Measurements from ENCODE around the gene LIPA.

LIPA gene

DNA sequence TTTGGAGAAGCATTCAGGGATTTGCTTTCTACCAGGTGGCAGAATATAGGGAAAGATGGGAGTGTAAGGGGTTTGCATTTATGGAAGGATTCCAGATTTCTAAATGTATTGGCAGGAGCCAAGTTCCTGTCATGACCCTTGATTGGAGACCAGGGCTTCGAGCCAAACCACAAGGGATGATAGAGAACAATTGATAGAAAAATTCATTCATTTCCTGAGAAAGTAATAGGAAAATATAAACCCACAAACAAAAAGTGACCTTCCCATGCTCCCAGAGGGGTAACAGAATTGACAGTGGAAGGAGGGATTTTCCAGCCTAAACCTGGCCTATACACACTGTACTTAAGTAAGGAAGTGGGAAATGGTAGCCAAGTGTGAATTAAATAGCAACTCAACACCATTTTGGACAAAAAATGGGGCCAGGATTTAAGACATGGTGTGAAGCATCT lies 27.9 kb upstream of the LIPA start:
- no peaks in the 10 kb centered on the region for H3K79me2 ChIP-seq (ENCODE audit: insufficient read depth, low read depth)
- no peaks in the 10 kb centered on the region for H3K36me3 ChIP-seq (ENCODE audit: insufficient read depth)
- no peaks in the 10 kb centered on the region for H3K27me3 ChIP-seq (ENCODE audit: insufficient read depth, low read depth)
- no peak overlapping the region for H3K4me3 ChIP-seq (IDR thresholded peaks at IDR 0.05; ENCODE audit: insufficient read depth, low read depth, low read length)
- no peak overlapping the region for H3K4me2 ChIP-seq
- H3K27ac ChIP-seq: no peak overlapping the region
- no peaks in the 10 kb centered on the region for H3K4me1 ChIP-seq (ENCODE audit: low read depth, poor library complexity, severe bottlenecking)
- no peaks in the 10 kb centered on the region for H4K20me1 ChIP-seq (ENCODE audit: insufficient read depth)
- H2AFZ ChIP-seq (ENCODE audit: low read depth): no peak overlapping the region
- no peak for TF ChIP-seq CTCF (conservative IDR thresholded peaks at IDR 0.05; ENCODE audit: low read depth, low read length)
- no peak overlapping the region for H3K9ac ChIP-seq

DNA sequence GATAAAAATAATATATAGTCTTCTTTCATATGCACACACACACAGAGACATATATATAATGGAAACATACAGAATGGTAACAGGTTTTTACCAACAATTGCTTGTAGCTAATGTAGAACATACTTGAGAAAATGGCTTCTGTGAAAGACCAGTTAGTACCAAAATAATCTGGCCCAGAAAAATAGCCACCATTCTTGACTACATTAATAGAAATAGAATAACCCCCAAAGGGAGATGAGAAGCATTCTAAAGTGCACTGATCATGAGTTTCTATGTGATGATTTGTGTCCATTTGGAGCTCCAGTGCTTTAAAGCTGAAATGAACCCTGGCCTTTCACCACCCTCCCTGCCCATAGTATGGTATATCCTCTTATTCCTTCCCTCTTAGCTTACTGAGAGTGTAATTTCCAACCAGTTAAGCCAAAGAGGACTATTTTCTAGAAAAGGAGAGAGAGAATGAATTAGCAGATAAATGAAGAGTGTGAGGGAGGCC lies 27.4 kb upstream of the LIPA start:
- H2AFZ ChIP-seq (ENCODE audit: low read depth): no peak overlapping the region
- H3K79me2 ChIP-seq (ENCODE audit: insufficient read depth, low read depth): no peaks in the 10 kb centered on the region
- H3K4me2 ChIP-seq: no peak overlapping the region
- no peaks in the 10 kb centered on the region for H3K27me3 ChIP-seq (ENCODE audit: insufficient read depth, low read depth)
- H3K9ac ChIP-seq: no peak overlapping the region
- no peaks in the 10 kb centered on the region for H3K36me3 ChIP-seq (ENCODE audit: insufficient read depth)
- H3K4me3 ChIP-seq (IDR thresholded peaks at IDR 0.05; ENCODE audit: insufficient read depth, low read depth, low read length): no peak overlapping the region
- TF ChIP-seq CTCF (conservative IDR thresholded peaks at IDR 0.05; ENCODE audit: low read depth, low read length): no peak
- H4K20me1 ChIP-seq (ENCODE audit: insufficient read depth): no peaks in the 10 kb centered on the region
- H3K27ac ChIP-seq: no peak overlapping the region
- no peaks in the 10 kb centered on the region for H3K4me1 ChIP-seq (ENCODE audit: low read depth, poor library complexity, severe bottlenecking)

DNA sequence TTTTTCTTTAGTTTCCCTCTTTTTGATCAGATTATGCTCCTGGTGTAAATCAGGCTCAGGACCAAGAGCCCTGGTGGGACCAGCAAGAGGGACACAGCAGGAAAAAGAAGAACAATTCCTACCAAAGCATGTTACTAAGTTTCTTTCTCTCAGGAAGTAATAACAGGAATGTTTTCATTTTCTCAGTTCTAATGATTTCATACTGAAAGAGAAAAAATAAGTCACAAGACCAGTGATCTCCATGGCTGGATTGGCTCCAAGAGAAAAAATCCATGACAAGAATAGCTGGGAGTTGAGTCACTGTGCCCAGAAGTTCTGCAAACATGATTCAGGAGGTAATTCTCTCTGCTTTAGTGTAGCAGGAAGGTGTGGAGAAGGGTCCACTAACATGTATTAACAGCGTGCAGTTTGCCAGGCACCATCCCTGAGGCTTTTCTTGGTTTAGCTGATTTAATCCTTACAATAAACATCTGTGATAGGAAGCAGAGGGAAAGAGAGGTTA lies 26.5 kb upstream of the LIPA start:
- H2AFZ ChIP-seq (ENCODE audit: low read depth): no peak overlapping the region
- no peaks in the 10 kb centered on the region for H3K27me3 ChIP-seq (ENCODE audit: insufficient read depth, low read depth)
- no peak overlapping the region for H3K27ac ChIP-seq
- no peak overlapping the region for H3K4me2 ChIP-seq
- no peaks in the 10 kb centered on the region for H3K36me3 ChIP-seq (ENCODE audit: insufficient read depth)
- H3K4me1 ChIP-seq (ENCODE audit: low read depth, poor library complexity, severe bottlenecking): no peaks in the 10 kb centered on the region
- no peak for TF ChIP-seq CTCF (conservative IDR thresholded peaks at IDR 0.05; ENCODE audit: low read depth, low read length)
- H3K9ac ChIP-seq: no peak overlapping the region
- no peaks in the 10 kb centered on the region for H4K20me1 ChIP-seq (ENCODE audit: insufficient read depth)
- H3K79me2 ChIP-seq (ENCODE audit: insufficient read depth, low read depth): no peaks in the 10 kb centered on the region
- no peak overlapping the region for H3K4me3 ChIP-seq (IDR thresholded peaks at IDR 0.05; ENCODE audit: insufficient read depth, low read depth, low read length)

GRCh38 chr10:89275383-89275782 lies 23.8 kb upstream of the LIPA start:
- no peak overlapping the region for H2AFZ ChIP-seq (ENCODE audit: low read depth)

More at GRCh38 chr10:89275383-89275782, 23.8 kb upstream of the LIPA start:
- no peak for TF ChIP-seq CTCF (conservative IDR thresholded peaks at IDR 0.05; ENCODE audit: low read depth, low read length)
- Histone ChIP-seq H3K4me2 (no peak overlapping the region), H4K20me1 (ENCODE audit: insufficient read depth) (no peaks in the 10 kb centered on the region), H3K9ac (no peak overlapping the region), H3K27me3 (ENCODE audit: insufficient read depth, low read depth) (no peaks in the 10 kb centered on the region), H3K36me3 (ENCODE audit: insufficient read depth) (no peaks in the 10 kb centered on the region), H3K4me3 (IDR thresholded peaks at IDR 0.05; ENCODE audit: insufficient read depth, low read depth, low read length) (no peak overlapping the region), H3K79me2 (ENCODE audit: insufficient read depth, low read depth) (no peaks in the 10 kb centered on the region), H3K4me1 (ENCODE audit: low read depth, poor library complexity, severe bottlenecking) (no peaks in the 10 kb centered on the region), H3K27ac (no peak overlapping the region)
